Measurements from ENCODE around the gene COL5A2. TPM values are rescaled to one million over a fixed set of nuclear protein-coding genes. Genes with fewer than 3 reads are reported as not detected.

Gene COL5A2
- total RNA-seq, 1 donor from 2014 or later = 23.7 TPM

DNA sequence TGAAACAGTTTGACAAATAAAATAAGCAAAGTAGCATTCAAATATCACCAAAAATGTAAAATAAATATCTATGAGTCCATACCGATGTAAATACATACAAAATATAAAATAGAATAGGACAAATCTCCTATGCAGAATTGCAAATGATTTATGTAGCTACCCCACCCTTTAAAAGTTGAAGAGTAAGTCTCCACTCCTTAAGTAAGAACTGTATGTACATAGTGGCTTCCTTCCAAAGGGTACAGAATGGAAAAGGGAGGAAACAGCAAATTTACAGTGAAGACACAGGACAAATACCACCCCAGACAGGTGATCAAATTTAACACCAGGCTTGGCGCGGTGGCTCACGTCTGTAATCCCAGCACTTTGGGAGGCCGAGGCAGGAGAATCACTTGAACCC, 40.8 kb downstream of the COL5A2 start:
- H3K27ac Mint-ChIP-seq (ENCODE audit: unreplicated experiment) = no peak overlapping the region
- H3K4me1 Mint-ChIP-seq (ENCODE audit: low read depth, unreplicated experiment) = peaks cover 5% of the 10 kb centered on the region
- TF ChIP-seq, protein P1, sequence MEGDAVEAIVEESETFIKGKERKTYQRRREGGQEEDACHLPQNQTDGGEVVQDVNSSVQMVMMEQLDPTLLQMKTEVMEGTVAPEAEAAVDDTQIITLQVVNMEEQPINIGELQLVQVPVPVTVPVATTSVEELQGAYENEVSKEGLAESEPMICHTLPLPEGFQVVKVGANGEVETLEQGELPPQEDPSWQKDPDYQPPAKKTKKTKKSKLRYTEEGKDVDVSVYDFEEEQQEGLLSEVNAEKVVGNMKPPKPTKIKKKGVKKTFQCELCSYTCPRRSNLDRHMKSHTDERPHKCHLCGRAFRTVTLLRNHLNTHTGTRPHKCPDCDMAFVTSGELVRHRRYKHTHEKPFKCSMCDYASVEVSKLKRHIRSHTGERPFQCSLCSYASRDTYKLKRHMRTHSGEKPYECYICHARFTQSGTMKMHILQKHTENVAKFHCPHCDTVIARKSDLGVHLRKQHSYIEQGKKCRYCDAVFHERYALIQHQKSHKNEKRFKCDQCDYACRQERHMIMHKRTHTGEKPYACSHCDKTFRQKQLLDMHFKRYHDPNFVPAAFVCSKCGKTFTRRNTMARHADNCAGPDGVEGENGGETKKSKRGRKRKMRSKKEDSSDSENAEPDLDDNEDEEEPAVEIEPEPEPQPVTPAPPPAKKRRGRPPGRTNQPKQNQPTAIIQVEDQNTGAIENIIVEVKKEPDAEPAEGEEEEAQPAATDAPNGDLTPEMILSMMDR (IDR thresholded peaks at IDR 0.05; ENCODE audit: partially characterized antibody, unreplicated experiment) = no peak
- H3K4me3 Mint-ChIP-seq (ENCODE audit: unreplicated experiment) = no peak overlapping the region
- H3K9me3 Mint-ChIP-seq (ENCODE audit: unreplicated experiment) = no peaks in the 10 kb centered on the region
- H3K27me3 Mint-ChIP-seq (ENCODE audit: unreplicated experiment) = no peaks in the 10 kb centered on the region
- DNase-seq = no peak
- no peaks in the 10 kb centered on the region for H3K36me3 Mint-ChIP-seq (ENCODE audit: unreplicated experiment)

DNA sequence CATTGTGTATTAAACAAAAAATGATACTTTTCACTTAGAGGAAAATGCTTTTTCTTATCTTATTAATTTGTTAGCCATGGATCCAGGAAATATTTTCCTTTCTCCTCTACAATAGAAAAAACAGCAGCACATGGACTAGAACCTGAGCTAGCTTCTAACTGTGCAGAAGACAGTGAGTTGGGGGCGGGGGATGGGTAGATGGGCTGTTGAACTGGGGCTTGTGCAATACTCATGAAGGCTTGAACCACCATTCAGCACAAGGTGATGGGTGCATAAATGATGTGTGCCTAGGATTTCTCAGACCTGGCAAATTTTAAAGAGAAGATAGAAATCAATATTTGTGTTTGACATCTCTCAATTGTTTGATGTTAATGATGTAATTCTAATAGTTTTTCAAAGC, 42.0 kb downstream of the COL5A2 start:
- no peaks in the 10 kb centered on the region for H3K27me3 Mint-ChIP-seq (ENCODE audit: unreplicated experiment)
- no peaks in the 10 kb centered on the region for H3K4me1 Mint-ChIP-seq (ENCODE audit: low read depth, unreplicated experiment)
- no peak overlapping the region for H3K4me3 Mint-ChIP-seq (ENCODE audit: unreplicated experiment)
- DNase-seq = peak; percentile 31
- TF ChIP-seq, protein P1 (IDR thresholded peaks at IDR 0.05; ENCODE audit: partially characterized antibody, unreplicated experiment) = no peak
- no peak overlapping the region for H3K27ac Mint-ChIP-seq (ENCODE audit: unreplicated experiment)
- H3K36me3 Mint-ChIP-seq (ENCODE audit: unreplicated experiment) = no peaks in the 10 kb centered on the region
- H3K9me3 Mint-ChIP-seq (ENCODE audit: unreplicated experiment) = no peaks in the 10 kb centered on the region

DNA sequence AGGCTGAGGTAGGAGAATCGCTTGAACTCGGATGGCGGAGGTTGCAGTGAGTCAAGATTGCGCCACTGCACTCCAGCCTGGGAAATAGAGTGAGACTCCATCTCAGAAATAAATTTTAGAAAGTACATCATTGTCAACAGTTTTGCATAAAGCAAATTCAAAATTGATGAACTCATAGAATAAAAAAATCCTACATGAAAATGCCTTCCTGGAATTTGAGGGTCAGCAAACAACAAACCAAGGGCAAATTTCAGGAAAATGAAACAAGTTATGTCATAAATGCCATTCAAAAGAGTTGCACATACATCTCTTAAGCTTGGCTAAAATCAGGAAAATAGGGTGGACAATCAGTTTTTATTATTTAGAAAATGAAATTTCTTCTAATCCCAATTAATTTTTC, 45.1 kb downstream of the COL5A2 start:
- Mint-ChIP-seq H3K9me3 (ENCODE audit: unreplicated experiment) (no peaks in the 10 kb centered on the region), H3K4me1 (ENCODE audit: low read depth, unreplicated experiment) (peaks cover 5% of the 10 kb centered on the region), H3K27ac (ENCODE audit: unreplicated experiment) (no peak overlapping the region), H3K4me3 (ENCODE audit: unreplicated experiment) (no peak overlapping the region), H3K27me3 (ENCODE audit: unreplicated experiment) (no peaks in the 10 kb centered on the region), H3K36me3 (ENCODE audit: unreplicated experiment) (no peaks in the 10 kb centered on the region)
- TF ChIP-seq, protein P1 (IDR thresholded peaks at IDR 0.05; ENCODE audit: partially characterized antibody, unreplicated experiment) = no peak
- DNase-seq = no peak

DNA sequence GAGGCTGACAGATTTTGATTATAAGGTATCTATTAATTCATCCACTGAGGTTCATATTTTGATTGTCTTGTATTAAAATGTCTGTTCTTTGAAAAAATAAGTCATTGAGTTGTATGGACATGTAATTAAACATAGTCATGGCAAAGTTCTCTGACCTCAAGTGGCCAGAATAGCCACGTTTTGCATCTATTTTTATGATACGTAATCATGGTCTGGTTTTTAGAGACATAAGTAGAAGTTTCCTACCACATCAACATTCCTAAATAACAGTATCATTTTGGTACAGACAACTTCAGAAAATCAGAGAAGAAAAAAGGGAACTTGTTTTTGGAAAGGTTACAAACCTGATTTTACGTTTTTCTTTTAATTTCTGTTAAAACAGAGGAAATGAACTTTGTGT, 47.6 kb downstream of the COL5A2 start:
- TF ChIP-seq, protein P1 (IDR thresholded peaks at IDR 0.05; ENCODE audit: partially characterized antibody, unreplicated experiment) = no peak
- Mint-ChIP-seq H3K36me3 (ENCODE audit: unreplicated experiment) (no peaks in the 10 kb centered on the region), H3K9me3 (ENCODE audit: unreplicated experiment) (no peaks in the 10 kb centered on the region), H3K27ac (ENCODE audit: unreplicated experiment) (no peak overlapping the region), H3K4me1 (ENCODE audit: low read depth, unreplicated experiment) (peaks cover 12% of the 10 kb centered on the region), H3K4me3 (ENCODE audit: unreplicated experiment) (no peak overlapping the region), H3K27me3 (ENCODE audit: unreplicated experiment) (no peaks in the 10 kb centered on the region)
- no peak for DNase-seq

DNA sequence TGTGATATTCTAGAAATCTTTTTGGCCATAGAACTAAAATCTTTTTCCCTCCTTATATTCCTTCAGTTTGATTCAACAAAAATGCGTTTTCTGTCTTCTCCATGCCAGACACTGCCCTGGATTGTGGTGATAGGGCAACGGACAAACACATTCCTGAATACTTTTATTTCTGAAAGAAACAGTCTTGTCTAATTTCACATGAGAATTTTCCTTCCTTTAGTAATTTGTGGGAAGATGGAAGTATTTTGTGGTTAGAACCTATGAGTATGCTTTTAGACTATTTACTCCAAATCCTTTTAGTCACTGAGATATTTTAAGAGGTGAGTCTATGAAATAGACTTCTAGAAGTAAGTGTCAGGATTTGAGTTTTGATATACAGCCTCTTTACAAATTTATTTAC, 49.6 kb downstream of the COL5A2 start:
- H3K4me3 Mint-ChIP-seq (ENCODE audit: unreplicated experiment) = no peak overlapping the region
- TF ChIP-seq, protein P1 (IDR thresholded peaks at IDR 0.05; ENCODE audit: partially characterized antibody, unreplicated experiment) = no peak
- H3K4me1 Mint-ChIP-seq (ENCODE audit: low read depth, unreplicated experiment) = peaks cover 12% of the 10 kb centered on the region
- no peaks in the 10 kb centered on the region for H3K9me3 Mint-ChIP-seq (ENCODE audit: unreplicated experiment)
- no peaks in the 10 kb centered on the region for H3K36me3 Mint-ChIP-seq (ENCODE audit: unreplicated experiment)
- no peak overlapping the region for H3K27ac Mint-ChIP-seq (ENCODE audit: unreplicated experiment)
- no peak for DNase-seq
- no peaks in the 10 kb centered on the region for H3K27me3 Mint-ChIP-seq (ENCODE audit: unreplicated experiment)
